Loucy (cell line): ENCODE measurements around the gene SCYL2.

ENCODE experiments used
- CTCF ChIP-seq: fragments of 200-600 bp; sonication (generic); conservative IDR thresholded peaks from 2 replicates; pipeline ENCODE4 v1.5.1; 2014; ENCODE audit warnings: mild to moderate bottlenecking, antibody characterized with exemption, low read length
- EZH2phosphoT487 ChIP-seq: fragments of 200-600 bp; IDR thresholded peaks from 2 replicates; pipeline ENCODE4 v1.6.1; 2018; ENCODE audit warnings: antibody characterized with exemption, mild to moderate bottlenecking, moderate library complexity, borderline replicate concordance

- no peak for TF ChIP-seq CTCF
- no peak for TF ChIP-seq EZH2phosphoT487
Observed at GRCh38 chr12:100248886-100249285, 18.1 kb upstream of the SCYL2 start.
